LHCN-M2 (cell line): ENCODE measurements around the gene WDR86. TPM values are rescaled to one million over a fixed set of nuclear protein-coding genes. Genes with fewer than 3 reads are reported as not detected.

Source experiments
- DNase-seq: peaks from one replicate; pipeline ENCODE4 v3.0.0-alpha.2; 2012; ENCODE audit warnings: low read depth
- polyA plus RNA-seq: library from polyadenylated mRNA; unstranded; fragments of >200 nt; gene quantifications from one replicate; pipeline ENCODE4 v1.2.1, GENCODE V29; 2012; ENCODE audit warnings: missing spikeins
- total RNA-seq: library from RNA; depleted of rRNA; stranded (reverse); fragments of >200 nt; gene quantifications from 2 replicates; pipeline ENCODE4 v1.2.3, GENCODE V29; 2014; rRNA removed

WDR86 gene
- 1.3 TPM in 1 of 2 replicates, not detected in the other for total RNA-seq
- 0.09 TPM for polyA plus RNA-seq

DNA sequence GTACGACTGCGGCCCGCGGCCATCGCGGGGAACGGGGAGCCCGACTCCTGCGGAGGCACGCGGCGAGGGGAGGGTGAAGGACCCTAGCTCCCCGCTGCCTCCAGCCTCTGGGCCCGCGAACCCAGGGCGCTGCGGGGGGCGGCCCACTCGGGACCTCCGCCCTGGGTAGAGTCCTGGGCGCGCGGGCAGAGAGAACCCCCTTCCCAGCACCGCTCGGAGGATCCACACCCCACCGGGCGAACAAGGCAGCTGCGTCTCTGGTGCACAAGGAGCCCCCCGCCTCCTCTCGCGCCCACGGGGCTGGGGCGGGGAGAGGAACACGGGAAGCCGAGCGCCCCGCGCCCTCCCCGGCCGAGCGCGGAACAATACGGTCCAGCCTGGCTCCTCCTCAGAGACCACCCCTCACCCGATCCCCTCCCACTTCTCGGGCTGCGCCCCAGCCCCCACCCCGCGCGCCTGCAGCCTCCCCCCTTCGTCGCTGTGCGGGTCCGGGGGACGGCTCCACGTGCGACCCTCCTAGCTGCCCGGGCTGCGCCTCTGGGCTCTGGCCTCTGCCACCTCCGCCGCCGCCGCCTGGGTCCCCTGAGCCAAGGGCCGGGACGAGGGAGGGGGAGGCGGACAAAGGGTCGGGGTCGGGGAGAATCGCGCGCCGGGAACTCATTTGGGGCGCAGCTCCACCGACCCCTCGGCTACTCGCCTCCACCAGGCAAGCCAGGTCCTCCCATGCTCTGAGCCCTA, at the start of gene WDR86:
Gene WDR86, minus strand, starts transcription at position 372 of the 738 bp plus-strand sequence. CDS start 449 bp downstream, outside the sequence.
- no peak for DNase-seq

DNA sequence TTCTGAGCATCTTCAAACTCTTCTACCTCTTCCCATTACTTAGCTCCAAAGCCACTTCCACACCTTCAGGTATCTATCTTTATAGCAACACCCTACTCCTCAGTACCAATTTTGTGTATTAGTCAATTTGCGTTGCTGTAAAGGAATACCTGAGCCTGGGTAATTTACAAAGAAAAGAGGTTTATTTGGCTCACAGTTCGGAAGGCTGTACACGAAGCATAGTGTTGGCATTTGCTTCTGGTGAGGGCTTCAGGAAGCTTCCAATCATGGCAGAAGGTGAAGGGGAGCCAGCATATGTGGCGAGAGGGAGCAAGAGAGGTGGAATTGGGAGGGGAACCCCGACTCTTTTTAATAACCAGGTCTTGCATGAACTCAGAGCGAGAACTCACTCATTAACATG, 47.7 kb upstream of the WDR86 start:
- no peak for DNase-seq

DNA sequence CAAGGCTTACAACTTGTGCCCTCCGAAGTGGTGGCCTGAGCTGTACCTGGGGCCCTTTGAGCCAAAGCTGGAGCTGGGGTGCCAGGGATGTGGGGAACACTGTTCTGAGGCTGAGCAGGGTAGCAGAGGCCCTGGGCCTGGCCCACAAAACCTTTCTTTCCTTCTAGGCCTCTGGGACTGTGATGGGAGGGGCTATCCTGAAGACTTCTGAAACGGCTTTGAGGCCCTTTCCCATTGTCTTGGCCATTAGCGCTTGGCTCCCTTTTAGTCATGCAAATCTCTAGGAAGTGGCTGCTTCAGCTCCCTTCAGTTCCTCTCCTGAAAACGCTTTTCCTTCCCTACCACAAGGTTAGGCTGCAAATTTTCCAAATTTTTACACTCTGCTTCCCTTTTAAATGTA, 46.9 kb upstream of the WDR86 start:
- no peak for DNase-seq

- no peak for DNase-seq
These were observed 46.4 kb upstream of the WDR86 start for GRCh38 chr7:151456276-151456675.

DNA sequence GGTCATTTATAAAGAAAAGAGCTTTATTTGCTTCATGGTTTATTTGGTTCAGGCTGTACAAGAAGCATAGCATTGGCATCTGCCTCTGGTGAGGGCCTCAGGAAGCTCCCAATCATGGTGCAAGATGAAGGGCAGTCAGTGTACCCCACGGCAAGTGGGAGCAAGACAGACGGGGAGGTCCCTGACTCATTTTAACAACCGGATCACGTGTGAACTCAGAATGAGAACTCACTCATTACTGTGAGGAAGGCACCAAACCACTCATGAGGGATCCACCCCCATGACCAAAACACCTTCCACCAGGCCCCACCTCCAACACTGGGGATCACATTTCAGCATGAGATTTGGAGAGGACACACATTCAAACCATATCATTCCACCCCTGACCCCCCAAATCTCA, 45.9 kb upstream of the WDR86 start:
- no peak for DNase-seq

- DNase-seq, result no peak
These were observed 45.2 kb upstream of the WDR86 start for GRCh38 chr7:151454932-151455530.

DNA sequence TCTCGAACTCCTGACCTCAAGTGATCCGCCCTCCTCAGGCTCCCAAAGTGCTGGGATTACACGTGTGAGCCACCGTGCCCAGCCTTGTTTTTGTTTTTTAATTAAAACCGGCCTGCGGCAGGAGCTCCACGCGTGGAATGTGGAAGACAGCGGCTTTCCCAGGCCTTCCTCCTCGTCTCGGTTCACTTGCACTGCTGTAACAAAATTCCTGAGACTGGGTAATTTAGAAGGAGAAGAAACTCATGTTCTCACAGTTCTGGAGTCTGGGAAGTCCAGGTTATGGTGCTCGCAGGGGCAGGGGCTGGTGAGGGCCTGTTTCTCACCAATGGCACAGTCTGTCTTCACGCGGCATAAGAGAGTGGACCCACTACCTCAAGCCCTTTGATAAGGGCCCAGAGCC, 44.5 kb upstream of the WDR86 start:
- DNase-seq, result no peak

DNA sequence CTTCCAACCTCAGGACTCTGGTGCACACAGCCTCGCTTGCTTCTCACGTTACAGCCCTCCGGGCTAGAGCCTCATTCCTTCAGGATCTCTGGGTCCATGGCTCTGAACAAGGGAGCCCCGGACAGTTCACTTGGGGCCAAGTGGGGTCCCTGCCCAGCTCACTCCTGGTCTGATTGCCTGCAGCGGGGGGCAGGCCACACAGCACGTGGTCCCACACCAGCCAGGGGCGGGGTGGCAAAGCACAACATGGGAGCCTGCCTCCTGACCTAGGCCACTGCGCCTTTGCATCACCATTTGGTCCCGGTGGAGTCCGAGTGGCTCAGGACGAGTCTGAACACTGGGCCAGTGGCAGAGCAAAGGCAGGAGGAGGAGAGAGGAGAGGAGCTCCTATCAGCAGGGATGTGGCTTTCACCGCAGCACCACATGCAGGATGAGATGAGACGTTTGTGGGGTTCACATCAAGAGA, 43.5 kb upstream of the WDR86 start:
- no peak for DNase-seq

DNA sequence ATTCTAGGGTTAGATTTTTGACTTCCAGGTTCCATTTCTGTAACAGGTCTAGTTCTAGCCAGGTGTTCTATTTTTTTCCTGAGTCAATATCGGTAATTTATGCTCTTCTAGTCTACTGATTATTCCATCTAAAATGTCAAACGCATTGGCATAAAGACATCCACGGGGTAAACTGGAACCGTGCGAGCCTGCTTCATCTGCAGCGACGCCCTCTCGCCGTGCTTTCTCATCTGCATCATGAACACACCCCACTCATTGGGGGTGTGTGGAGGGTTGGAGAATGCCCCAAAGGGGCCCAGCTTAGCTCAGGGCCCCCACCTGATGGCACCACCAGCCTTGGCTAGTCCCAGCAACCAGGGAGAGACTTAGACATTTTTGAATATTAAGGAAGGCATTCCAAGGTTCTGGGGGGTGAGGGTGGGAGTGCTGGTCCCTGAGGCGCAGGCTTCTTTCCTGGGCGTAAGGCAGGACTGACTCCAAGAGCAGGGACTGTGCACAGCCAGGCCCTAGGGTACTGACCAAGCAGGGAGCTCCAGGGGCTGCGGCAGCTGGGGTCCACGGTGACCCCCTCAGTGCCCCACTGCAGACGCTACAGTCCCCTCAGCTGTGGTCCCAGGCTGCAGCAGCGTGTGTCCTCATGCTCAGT, 43.0 kb upstream of the WDR86 start:
- no peak for DNase-seq

DNA sequence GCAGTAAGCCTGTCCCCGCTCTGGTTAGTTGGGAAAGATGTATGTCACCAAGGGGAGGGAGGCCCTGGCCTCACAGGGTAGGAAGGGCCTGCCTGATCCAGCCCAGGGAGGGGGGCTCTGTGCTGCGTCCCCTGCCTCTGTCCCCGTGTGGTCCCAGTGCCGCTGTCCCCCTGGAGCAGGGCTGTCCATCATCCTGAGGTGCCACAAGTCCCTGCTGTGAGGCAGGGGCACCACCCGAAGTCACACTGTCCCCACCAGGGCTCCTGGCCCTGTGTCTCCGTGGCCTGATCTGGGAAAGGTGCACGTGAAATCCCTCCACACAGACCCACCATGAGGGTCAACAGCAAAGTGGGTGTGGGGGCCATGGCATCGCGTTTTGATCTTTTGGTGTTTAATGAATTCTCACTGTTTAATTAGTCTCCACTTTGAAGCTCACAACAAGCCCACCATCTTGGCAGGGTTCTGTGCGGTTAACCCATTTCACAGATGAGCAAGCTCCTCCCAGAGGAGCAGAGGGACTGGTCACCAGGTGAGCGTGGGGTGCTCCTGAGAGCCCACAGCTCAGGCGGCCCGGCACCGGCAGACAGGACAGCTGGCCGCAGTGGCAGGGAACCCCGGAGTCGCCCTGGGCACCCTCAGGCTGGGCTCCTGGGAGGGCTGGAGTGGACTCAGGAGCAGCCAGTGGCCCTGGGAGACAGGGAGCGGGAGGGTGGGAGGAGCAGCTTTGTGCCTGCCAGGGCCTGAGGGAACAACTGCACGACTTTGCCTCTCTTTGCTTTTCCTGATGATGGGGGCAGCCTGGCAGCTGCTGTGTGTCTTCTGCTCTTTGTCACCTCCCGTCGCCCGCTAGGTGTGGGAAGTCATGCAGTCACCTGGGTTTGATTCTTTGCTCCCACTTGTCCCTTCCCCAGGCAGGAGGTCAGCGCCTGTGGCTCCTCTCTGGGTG, 42.1 kb upstream of the WDR86 start:
- no peak for DNase-seq

- DNase-seq, result no peak
These were observed 41.3 kb upstream of the WDR86 start for GRCh38 chr7:151451156-151451555.

DNA sequence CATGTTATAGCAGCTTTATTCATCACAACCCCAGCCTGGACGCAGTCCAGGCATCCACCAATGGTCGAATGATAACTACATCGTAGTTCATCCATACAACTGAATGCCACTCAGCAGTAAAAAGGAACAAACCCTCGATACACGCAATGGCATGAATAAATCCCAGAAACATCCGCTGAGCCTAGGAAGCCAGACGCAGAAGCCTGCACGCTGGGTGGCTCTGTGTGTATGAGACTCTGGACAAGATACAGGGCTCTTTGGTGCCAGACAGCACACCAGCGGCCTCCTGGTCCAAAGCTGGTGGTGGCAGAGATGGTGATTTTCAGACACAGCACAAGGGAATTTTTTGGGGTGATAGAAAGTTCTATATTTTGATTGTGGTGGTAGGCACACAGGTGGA, 40.2 kb upstream of the WDR86 start:
- DNase-seq, result no peak

GRCh38 chr7:151448261-151449252, 38.7 kb upstream of the WDR86 start:
- peak; percentile 47 for DNase-seq

GRCh38 chr7:151447901-151448260, 38.0 kb upstream of the WDR86 start:
- DNase-seq, result no peak

DNA sequence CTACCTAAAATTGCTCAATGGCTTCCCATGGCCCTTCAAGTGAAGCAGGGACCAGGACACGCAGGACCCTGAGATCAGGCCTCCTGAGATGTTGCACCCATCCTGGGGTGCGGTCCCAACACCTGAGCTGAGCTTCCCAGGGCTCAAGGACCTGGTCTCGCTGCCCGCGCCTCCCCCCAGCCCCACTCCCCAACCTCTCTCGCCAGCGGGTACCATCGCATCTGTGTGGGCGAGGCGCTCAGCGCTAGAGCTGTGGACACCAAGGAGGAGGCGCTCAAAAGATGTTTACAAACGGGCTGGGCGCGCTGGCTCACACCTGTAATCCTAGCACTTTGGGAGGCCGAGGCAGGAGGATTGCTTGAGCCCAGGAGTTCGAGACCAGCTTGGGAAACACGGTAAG, 37.5 kb upstream of the WDR86 start:
- DNase-seq, result no peak

DNA sequence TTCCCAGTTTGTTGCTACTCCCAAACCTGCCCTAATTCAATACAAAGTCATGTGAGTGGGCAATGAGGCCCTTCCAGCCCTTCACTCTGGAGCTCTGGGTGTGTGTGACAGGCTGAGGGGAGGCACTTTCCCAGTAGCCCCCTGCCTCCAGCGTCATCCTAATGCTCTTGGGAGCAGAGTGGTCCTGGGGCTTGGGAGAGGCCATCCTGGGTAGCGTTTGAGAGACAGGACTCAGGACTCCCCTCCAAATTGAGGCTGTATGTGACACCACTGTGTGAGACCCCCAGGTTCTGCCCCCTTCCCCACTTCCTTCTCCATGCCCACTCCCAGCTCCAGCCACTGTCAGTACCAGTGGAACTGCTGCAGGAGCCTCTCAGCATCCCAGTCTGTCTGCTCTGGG, 36.6 kb upstream of the WDR86 start:
- DNase-seq, result no peak

- DNase-seq, result no peak
These were observed 34.8 kb upstream of the WDR86 start for GRCh38 chr7:151444632-151445031.

GRCh38 chr7:151442776-151443496, 33.1 kb upstream of the WDR86 start:
- peak; percentile 47 for DNase-seq

DNA sequence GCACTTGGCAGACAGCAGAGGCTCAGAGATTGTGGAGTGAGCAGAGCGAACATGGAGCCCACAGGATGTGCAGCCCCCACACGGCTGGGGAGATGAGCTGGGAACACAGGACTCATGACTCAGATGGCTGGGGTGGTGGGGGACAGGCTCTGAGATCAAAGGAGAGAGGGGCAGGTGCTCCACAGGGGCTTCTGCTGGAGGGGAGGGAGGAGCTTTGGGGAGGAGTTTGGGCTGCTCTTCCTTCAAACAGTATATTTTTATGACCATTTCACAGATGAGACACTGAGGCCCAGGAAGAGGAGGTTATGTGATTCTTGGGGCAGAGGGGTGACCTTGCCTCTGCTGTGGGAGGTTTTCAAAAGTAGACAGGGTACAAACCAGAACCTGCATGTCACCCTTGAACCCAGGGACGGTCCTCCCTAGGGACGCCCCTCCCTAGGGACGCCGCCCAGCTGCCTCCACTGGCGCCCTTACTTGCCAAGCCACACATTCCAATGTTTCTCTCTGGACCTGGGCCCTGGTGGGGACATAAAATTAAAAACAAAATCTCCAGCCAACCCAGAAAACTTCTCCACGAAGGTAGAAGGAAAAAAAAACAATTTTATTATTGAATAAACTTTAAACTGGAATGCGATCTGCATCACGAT, 31.1 kb upstream of the WDR86 start:
- DNase-seq, result no peak
